K562 (cell line): ENCODE data around the gene COPS8.

ENCODE experiments used
- ATF6 ChIP-seq: sonication (generic); formaldehyde crosslinking; IDR thresholded peaks from 2 replicates; pipeline ENCODE4 v1.4.0; 2020; ENCODE audit warnings: mild to moderate bottlenecking, missing genetic modification reagents
- EP400 ChIP-seq: fragments of 450-650 bp; IDR thresholded peaks from 2 replicates; pipeline ENCODE4 v1.6.1; 2017; ENCODE audit warnings: antibody characterized with exemption, mild to moderate bottlenecking, moderate library complexity
- JUNB ChIP-seq: fragments of 450-650 bp; formaldehyde crosslinking; conservative IDR thresholded peaks from 2 replicates; pipeline ENCODE4 v1.4.0; 2020; ENCODE audit warnings: mild to moderate bottlenecking
- MTA3 ChIP-seq: fragments of 450-650 bp; formaldehyde crosslinking; IDR thresholded peaks from 2 replicates; pipeline ENCODE4 v1.6.1; 2017; ENCODE audit warnings: mild to moderate bottlenecking, borderline replicate concordance
- NFIC ChIP-seq: fragments of 450-650 bp; IDR thresholded peaks from 2 replicates; pipeline ENCODE4 v1.6.1; 2017; ENCODE audit warnings: mild to moderate bottlenecking, inconsistent platforms
- RAD21 ChIP-seq, 2 experiments: fragments of 250-450 bp in 1 of 2; fragments of 450-650 bp in 1 of 2; sonication (Bioruptor Pico) in 1 of 2; formaldehyde crosslinking in 1 of 2; IDR thresholded peaks in 1 of 2; conservative IDR thresholded peaks in 1 of 2; 2 replicates each; pipeline versions ENCODE4 v1.4.0 to v1.8.0; 2020 to 2022; ENCODE audit warnings: mild to moderate bottlenecking in 2 of 2, moderate library complexity in 1 of 2
- RERE ChIP-seq: sonication (generic); formaldehyde crosslinking; IDR thresholded peaks from 2 replicates; pipeline ENCODE4 v1.8.0; 2023; ENCODE audit warnings: missing genetic modification reagents, mild to moderate bottlenecking, borderline replicate concordance

- TF ChIP-seq MTA3: no peak
- TF ChIP-seq RERE (CRISPR knock-in tag): no peak
- TF ChIP-seq RAD21 (CRISPR knock-in tag; conservative IDR thresholded peaks at IDR 0.05 in 1 of 2, IDR thresholded peaks at IDR 0.05 in 1 of 2): no peak
- no peak for TF ChIP-seq ATF6 (CRISPR knock-in tag)
- no peak for TF ChIP-seq EP400
- no peak for TF ChIP-seq JUNB (CRISPR knock-in tag)
- TF ChIP-seq NFIC: no peak
These were observed 11.3 kb upstream of the COPS8 start for GRCh38 chr2:237074211-237074993.
